ENCODE data around the gene PCDH9.

DNA sequence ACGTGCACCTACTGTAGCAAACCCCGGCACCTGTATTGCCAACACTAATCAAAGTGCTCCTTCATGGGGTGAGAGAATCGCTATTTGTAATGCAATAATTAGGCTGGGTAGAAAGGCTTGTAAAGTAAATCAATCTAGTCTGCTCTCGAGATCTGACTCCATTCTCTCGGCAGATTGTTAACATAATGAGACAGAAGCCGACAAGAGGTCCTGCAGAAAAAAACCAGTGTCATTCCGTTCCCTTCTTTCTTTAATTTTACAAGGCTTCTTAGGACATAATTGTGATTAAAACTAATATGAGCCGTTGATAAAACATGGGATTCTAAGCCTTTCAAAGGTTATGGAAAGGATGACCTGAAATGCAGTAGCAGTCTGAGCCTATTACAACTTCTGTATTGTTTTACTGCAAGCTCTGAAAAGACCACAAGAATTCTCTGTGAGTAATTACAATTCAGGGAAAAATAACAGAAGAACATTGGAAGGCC lies 530.0 kb downstream of the PCDH9 start:
- TF ChIP-seq, protein P1, sequence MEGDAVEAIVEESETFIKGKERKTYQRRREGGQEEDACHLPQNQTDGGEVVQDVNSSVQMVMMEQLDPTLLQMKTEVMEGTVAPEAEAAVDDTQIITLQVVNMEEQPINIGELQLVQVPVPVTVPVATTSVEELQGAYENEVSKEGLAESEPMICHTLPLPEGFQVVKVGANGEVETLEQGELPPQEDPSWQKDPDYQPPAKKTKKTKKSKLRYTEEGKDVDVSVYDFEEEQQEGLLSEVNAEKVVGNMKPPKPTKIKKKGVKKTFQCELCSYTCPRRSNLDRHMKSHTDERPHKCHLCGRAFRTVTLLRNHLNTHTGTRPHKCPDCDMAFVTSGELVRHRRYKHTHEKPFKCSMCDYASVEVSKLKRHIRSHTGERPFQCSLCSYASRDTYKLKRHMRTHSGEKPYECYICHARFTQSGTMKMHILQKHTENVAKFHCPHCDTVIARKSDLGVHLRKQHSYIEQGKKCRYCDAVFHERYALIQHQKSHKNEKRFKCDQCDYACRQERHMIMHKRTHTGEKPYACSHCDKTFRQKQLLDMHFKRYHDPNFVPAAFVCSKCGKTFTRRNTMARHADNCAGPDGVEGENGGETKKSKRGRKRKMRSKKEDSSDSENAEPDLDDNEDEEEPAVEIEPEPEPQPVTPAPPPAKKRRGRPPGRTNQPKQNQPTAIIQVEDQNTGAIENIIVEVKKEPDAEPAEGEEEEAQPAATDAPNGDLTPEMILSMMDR (IDR thresholded peaks at IDR 0.05): no peak
- TF ChIP-seq POLR2A (IDR thresholded peaks at IDR 0.05): no peak
- no peak for TF ChIP-seq POLR2AphosphoS5 (IDR thresholded peaks at IDR 0.05; ENCODE audit: insufficient read depth in 1 of 2, low read depth in 1 of 2)
